VCaP (cell line): ENCODE measurements around the gene KATNAL1.

ENCODE experiments used
- H3K27ac ChIP-seq: fragments of 450-650 bp; 2 replicates; pipeline ENCODE4 v1.5.1; 2017
- CTCF ChIP-seq: fragments of 450-650 bp; conservative IDR thresholded peaks from 2 replicates; pipeline ENCODE4 v1.5.1; 2017; ENCODE audit warnings: mild to moderate bottlenecking, moderate library complexity

The KATNAL1 gene

GRCh38 chr13:30172593-30173302, 134.6 kb downstream of the KATNAL1 start:
- H3K27ac ChIP-seq = no peak overlapping the region
- no peak for TF ChIP-seq CTCF

GRCh38 chr13:30170569-30170968, 136.8 kb downstream of the KATNAL1 start:
- no peak overlapping the region for H3K27ac ChIP-seq
- no peak for TF ChIP-seq CTCF

- H3K27ac ChIP-seq = no peak overlapping the region
- no peak for TF ChIP-seq CTCF
Measured at GRCh38 chr13:30169442-30169841, 137.9 kb downstream of the KATNAL1 start.

- no peak overlapping the region for H3K27ac ChIP-seq
- no peak for TF ChIP-seq CTCF
Measured at GRCh38 chr13:30165796-30166195, 141.6 kb downstream of the KATNAL1 start.

- no peak overlapping the region for H3K27ac ChIP-seq
- TF ChIP-seq CTCF = no peak
Measured at GRCh38 chr13:30165071-30165470, 142.3 kb downstream of the KATNAL1 start.

- H3K27ac ChIP-seq = no peak overlapping the region
- TF ChIP-seq CTCF = no peak
Measured at GRCh38 chr13:30164146-30164545, 143.2 kb downstream of the KATNAL1 start.

- no peak overlapping the region for H3K27ac ChIP-seq
- TF ChIP-seq CTCF = no peak
Measured at GRCh38 chr13:30163441-30163840, 143.9 kb downstream of the KATNAL1 start.
